Measurements from ENCODE around the gene NUTM1. TPM values are rescaled to one million over a fixed set of nuclear protein-coding genes. Genes with fewer than 3 reads are reported as not detected.

NUTM1 gene
- total RNA-seq (not detected), polyA plus RNA-seq (not detected)

DNA sequence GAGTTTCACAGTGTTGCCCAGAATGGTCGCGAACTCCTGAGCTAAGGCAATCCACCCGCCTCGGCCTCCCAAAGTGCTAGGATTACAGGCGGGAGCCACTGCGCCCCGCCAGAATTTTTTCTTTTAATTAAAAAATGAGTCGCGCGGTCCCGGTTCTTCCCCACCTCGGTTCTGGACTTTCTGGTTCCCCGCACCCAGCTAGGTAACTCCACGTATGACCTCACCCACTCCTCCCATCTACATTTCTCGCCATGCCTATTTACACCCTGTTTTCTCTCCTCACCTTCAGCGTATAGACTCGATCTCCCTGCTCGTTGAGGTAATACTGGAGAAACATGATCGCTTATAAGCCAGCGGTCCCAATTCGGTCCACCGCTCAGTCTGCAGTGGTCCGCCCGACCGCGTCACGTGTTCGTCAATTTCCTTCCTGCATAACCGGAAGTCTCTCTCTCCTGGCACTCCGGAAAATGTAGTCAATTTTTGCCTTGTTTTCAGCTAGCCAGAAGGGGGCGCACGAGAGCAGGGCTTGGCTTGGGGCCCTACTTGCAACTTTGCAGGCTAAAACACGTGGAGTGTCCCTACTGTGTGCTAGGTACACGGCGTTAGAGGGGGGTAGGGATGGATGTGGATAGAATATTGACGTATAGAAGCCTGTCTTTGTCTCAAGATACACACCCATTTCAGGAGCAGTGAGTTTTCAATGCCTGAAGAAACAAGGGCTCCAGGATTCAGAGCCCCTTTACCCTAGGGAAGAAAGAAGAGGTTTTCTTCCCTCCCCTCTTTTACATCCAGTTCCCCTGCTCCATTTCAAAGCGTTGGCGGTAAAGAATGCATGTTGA lies at the start of gene NUTM1, which contains the start of gene NOP10:
Gene NUTM1, plus strand, starts transcription at position 579 of the 839 bp plus-strand sequence. CDS start 382 bp downstream, outside the sequence.
Gene NOP10, minus strand, starts transcription at position 400 of the 839 bp plus-strand sequence. Its CDS starts 63 bp downstream, at position 337.
- peaks cover 14% of the 10 kb centered on the region for H3K36me3 ChIP-seq (ENCODE audit: control insufficient read depth, insufficient read depth, low read length)
- no peaks in the 10 kb centered on the region for H3K27me3 Mint-ChIP-seq
- H3K27ac Mint-ChIP-seq, result peak within 1 kb of the TSS in 2 of 3 donors; percentile 93 to 97
- peaks cover 29% of the 10 kb centered on the region for H3K4me1 ChIP-seq (ENCODE audit: control insufficient read depth, insufficient read depth, low read length, poor library complexity, severe bottlenecking)
- H3K27ac ChIP-seq (ENCODE audit: insufficient read depth, low read length, poor library complexity, severe bottlenecking), result peak within 1 kb of the TSS; percentile 90
- H3K4me1 Mint-ChIP-seq, result peaks cover 14 to 33% (median 16%) of the 10 kb centered on the region in 4 donors
- peak within 1 kb of the TSS; percentile 99 for H3K4me3 ChIP-seq (ENCODE audit: low read depth, low read length)
- no peaks in the 10 kb centered on the region for H3K27me3 ChIP-seq (ENCODE audit: control insufficient read depth, insufficient read depth, low read length)
- H3K36me3 Mint-ChIP-seq, result peaks cover 16% of the 10 kb centered on the region
- H3K9me3 Mint-ChIP-seq, result peaks cover 0 to 2% (median 0%) of the 10 kb centered on the region in 7 donors
- H3K4me3 Mint-ChIP-seq, result no peak within 1 kb of the TSS
- DNase-seq, result peak; percentile 87 to 95 (median 92)
- peak; percentile 89 to 92 for ATAC-seq (ENCODE audit: low read depth in 2 of 2)
- H3K9me3 ChIP-seq (ENCODE audit: control insufficient read depth in 2 of 2, low read length in 2 of 2), result no peaks in the 10 kb centered on the region

- Histone ChIP-seq H3K36me3 (ENCODE audit: control insufficient read depth, insufficient read depth, low read length) (peaks cover 29% of the 10 kb centered on the region), H3K27ac (ENCODE audit: insufficient read depth, low read length, poor library complexity, severe bottlenecking) (no peak overlapping the region), H3K4me1 (ENCODE audit: control insufficient read depth, insufficient read depth, low read length, poor library complexity, severe bottlenecking) (peaks cover 11% of the 10 kb centered on the region), H3K4me3 (ENCODE audit: low read depth, low read length) (peak overlapping the region; percentile 48), H3K9me3 (ENCODE audit: control insufficient read depth in 2 of 2, low read length in 2 of 2) (no peaks in the 10 kb centered on the region), H3K27me3 (ENCODE audit: control insufficient read depth, insufficient read depth, low read length) (no peaks in the 10 kb centered on the region)
- Mint-ChIP-seq H3K4me3 (peak overlapping the region in 2 of 4 donors; percentile 22 to 55), H3K36me3 (peaks cover 39% of the 10 kb centered on the region), H3K27me3 (no peaks in the 10 kb centered on the region), H3K9me3 (no peaks in the 10 kb centered on the region), H3K4me1 (peaks cover 39 to 88% (median 51%) of the 10 kb centered on the region in 4 donors), H3K27ac (peak overlapping the region in 1 of 3 donors; percentile 34)
- DNase-seq (no peak), ATAC-seq (ENCODE audit: low read depth in 2 of 2) (no peak)
Measured at GRCh38 chr15:34297059-34297458, 46.1 kb upstream of the NUTM1 start.

- ATAC-seq (ENCODE audit: low read depth in 2 of 2) (no peak), DNase-seq (no peak)
- peak overlapping the region in 2 of 3 donors; percentile 15 to 52 for H3K27ac Mint-ChIP-seq
- H3K27me3 Mint-ChIP-seq, result no peaks in the 10 kb centered on the region
- peaks cover 40% of the 10 kb centered on the region for H3K36me3 Mint-ChIP-seq
- peaks cover 11% of the 10 kb centered on the region for H3K4me1 ChIP-seq (ENCODE audit: control insufficient read depth, insufficient read depth, low read length, poor library complexity, severe bottlenecking)
- H3K4me1 Mint-ChIP-seq, result peaks cover 48 to 93% (median 66%) of the 10 kb centered on the region in 4 donors
- no peak overlapping the region for H3K4me3 ChIP-seq (ENCODE audit: low read depth, low read length)
- no peak overlapping the region for H3K4me3 Mint-ChIP-seq
- H3K9me3 ChIP-seq (ENCODE audit: control insufficient read depth in 2 of 2, low read length in 2 of 2), result no peaks in the 10 kb centered on the region
- no peak overlapping the region for H3K27ac ChIP-seq (ENCODE audit: insufficient read depth, low read length, poor library complexity, severe bottlenecking)
- peaks cover 21% of the 10 kb centered on the region for H3K36me3 ChIP-seq (ENCODE audit: control insufficient read depth, insufficient read depth, low read length)
- no peaks in the 10 kb centered on the region for H3K9me3 Mint-ChIP-seq
- no peaks in the 10 kb centered on the region for H3K27me3 ChIP-seq (ENCODE audit: control insufficient read depth, insufficient read depth, low read length)
Measured at GRCh38 chr15:34301058-34301457, 42.1 kb upstream of the NUTM1 start.

DNA sequence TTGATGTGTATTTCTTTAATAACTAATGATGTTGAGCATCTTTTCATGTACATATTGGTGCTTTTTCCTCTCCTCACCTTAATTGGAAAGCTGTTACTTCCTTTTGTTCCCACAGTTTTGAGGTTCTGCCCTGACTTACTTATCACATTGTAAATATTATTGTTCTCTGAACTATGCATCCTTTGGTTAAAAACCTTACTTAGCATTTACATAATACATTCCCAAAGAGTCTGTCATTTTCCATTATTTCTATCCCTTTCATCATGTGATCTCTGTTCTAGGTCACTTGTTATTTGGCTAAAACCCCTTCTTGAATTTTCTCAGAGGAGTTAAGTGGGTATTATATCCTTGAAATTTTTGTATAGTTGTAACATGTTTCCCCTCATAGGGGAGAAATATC lies 38.5 kb upstream of the NUTM1 start:
- peaks cover 43 to 88% (median 61%) of the 10 kb centered on the region in 4 donors for H3K4me1 Mint-ChIP-seq

GRCh38 chr15:34311563-34311962 lies 31.6 kb upstream of the NUTM1 start:
- Mint-ChIP-seq H3K27ac (peak overlapping the region in 2 of 3 donors; percentile 6 to 9), H3K36me3 (peaks cover 44% of the 10 kb centered on the region), H3K27me3 (no peaks in the 10 kb centered on the region), H3K4me3 (peak overlapping the region in 2 of 4 donors; percentile 32 to 41), H3K4me1 (peaks cover 39 to 82% (median 62%) of the 10 kb centered on the region in 4 donors), H3K9me3 (no peaks in the 10 kb centered on the region)
- ATAC-seq (ENCODE audit: low read depth in 2 of 2), result no peak
- peaks cover 35% of the 10 kb centered on the region for H3K36me3 ChIP-seq (ENCODE audit: control insufficient read depth, insufficient read depth, low read length)
- no peak overlapping the region for H3K4me3 ChIP-seq (ENCODE audit: low read depth, low read length)
- H3K4me1 ChIP-seq (ENCODE audit: control insufficient read depth, insufficient read depth, low read length, poor library complexity, severe bottlenecking), result peaks cover 48% of the 10 kb centered on the region
- no peaks in the 10 kb centered on the region for H3K9me3 ChIP-seq (ENCODE audit: control insufficient read depth in 2 of 2, low read length in 2 of 2)
- no peak for DNase-seq
- no peaks in the 10 kb centered on the region for H3K27me3 ChIP-seq (ENCODE audit: control insufficient read depth, insufficient read depth, low read length)
- H3K27ac ChIP-seq (ENCODE audit: insufficient read depth, low read length, poor library complexity, severe bottlenecking), result no peak overlapping the region

More for the DNA sequence above, 38.5 kb upstream of the NUTM1 start:
- Histone ChIP-seq H3K4me1 (ENCODE audit: control insufficient read depth, insufficient read depth, low read length, poor library complexity, severe bottlenecking) (peaks cover 19% of the 10 kb centered on the region), H3K27me3 (ENCODE audit: control insufficient read depth, insufficient read depth, low read length) (no peaks in the 10 kb centered on the region), H3K36me3 (ENCODE audit: control insufficient read depth, insufficient read depth, low read length) (peaks cover 35% of the 10 kb centered on the region), H3K27ac (ENCODE audit: insufficient read depth, low read length, poor library complexity, severe bottlenecking) (peak overlapping the region; percentile 38), H3K4me3 (ENCODE audit: low read depth, low read length) (no peak overlapping the region), H3K9me3 (ENCODE audit: control insufficient read depth in 2 of 2, low read length in 2 of 2) (no peaks in the 10 kb centered on the region)
- Mint-ChIP-seq H3K36me3 (peaks cover 33% of the 10 kb centered on the region), H3K9me3 (no peaks in the 10 kb centered on the region), H3K27me3 (no peaks in the 10 kb centered on the region), H3K27ac (peak overlapping the region in 1 of 3 donors; percentile 5), H3K4me3 (peak overlapping the region in 1 of 4 donors; percentile 4)
- DNase-seq (no peak), ATAC-seq (ENCODE audit: low read depth in 2 of 2) (no peak)

DNA sequence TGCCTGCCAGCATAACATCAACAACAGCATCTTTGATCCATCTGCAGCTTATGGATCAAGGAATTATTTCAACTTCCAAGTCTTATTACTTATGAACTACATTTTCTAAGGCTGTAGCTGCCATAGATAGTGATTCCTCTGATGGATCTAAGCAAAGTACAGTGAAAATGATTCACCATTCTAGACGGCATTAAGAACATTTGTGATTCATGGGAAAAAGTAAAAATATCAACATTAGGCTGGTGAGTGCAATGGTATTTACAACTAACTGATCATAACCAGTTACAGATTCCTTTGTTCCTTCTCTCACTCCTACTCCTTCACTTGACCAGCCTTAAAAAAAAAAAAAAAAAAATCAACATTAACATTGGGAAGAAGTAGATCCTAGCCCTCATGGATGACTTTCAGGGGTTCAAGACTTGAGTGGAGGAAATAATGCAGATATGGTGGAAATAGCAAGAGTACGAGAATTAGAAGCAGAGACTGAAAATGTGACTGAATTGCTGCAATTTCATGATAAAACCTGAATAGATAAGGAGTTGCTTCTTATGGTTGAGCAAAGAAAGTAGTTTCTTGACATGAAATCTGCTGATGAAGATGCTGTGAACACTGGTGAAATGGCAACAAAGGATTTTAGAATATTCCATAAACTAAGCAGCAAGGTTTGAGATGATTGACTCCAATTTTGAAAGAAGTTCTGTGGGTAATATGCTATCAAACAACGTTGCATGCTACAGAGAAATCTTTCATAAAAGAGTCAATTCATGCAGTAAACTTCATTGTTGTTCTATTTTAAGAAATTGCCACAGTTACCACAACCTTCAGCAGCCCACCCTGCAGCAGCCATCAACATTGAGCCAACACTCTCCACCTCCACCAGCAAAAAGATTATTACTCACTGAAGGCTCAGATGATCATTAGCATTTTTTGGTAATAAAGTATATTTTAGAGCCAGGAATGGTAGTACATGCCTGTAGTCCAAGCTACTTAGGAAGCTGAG lies 28.3 kb upstream of the NUTM1 start:
- peaks cover 39% of the 10 kb centered on the region for H3K36me3 Mint-ChIP-seq
- Histone ChIP-seq H3K36me3 (ENCODE audit: control insufficient read depth, insufficient read depth, low read length) (peaks cover 20% of the 10 kb centered on the region), H3K4me1 (ENCODE audit: control insufficient read depth, insufficient read depth, low read length, poor library complexity, severe bottlenecking) (peaks cover 63% of the 10 kb centered on the region), H3K27ac (ENCODE audit: insufficient read depth, low read length, poor library complexity, severe bottlenecking) (no peak overlapping the region), H3K4me3 (ENCODE audit: low read depth, low read length) (peak overlapping the region; percentile 96), H3K27me3 (ENCODE audit: control insufficient read depth, insufficient read depth, low read length) (no peaks in the 10 kb centered on the region), H3K9me3 (ENCODE audit: control insufficient read depth in 2 of 2, low read length in 2 of 2) (no peaks in the 10 kb centered on the region)
- H3K27me3 Mint-ChIP-seq, result no peaks in the 10 kb centered on the region
- peak overlapping the region; percentile 44 to 83 (median 75) for H3K4me3 Mint-ChIP-seq
- no peaks in the 10 kb centered on the region for H3K9me3 Mint-ChIP-seq
- no peak for DNase-seq
- peak overlapping the region; percentile 17 to 91 (median 50) for H3K27ac Mint-ChIP-seq
- ATAC-seq (ENCODE audit: low read depth in 2 of 2), result no peak
- H3K4me1 Mint-ChIP-seq, result peaks cover 31 to 81% (median 60%) of the 10 kb centered on the region in 4 donors

All from CD4-positive, CD25-positive, alpha-beta regulatory T cell (primary cell).